Upper lobe of right lung (tissue), 1 donor: ENCODE results near the gene SP2. TPM values are rescaled to one million over a fixed set of nuclear protein-coding genes. Genes with fewer than 3 reads are reported as not detected.

Source experiments
- ATAC-seq: fragments of 200-7000 bp; cut with Tn5 transposase; one replicate; pipeline ENCODE4 v1.9.1; 2020; ENCODE audit warnings: mild to moderate bottlenecking, moderate library complexity
- DNase-seq: peaks from one replicate; pipeline ENCODE4 v3.0.0-alpha.2; 2020
- H3K27ac ChIP-seq: fragments of 200-600 bp; one replicate; pipeline ENCODE4 v1.8.0; 2022
- H3K27me3 ChIP-seq: fragments of 200-600 bp; one replicate; pipeline ENCODE4 v1.8.0; 2022; ENCODE audit warnings: mild to moderate bottlenecking
- H3K36me3 ChIP-seq: fragments of 200-600 bp; one replicate; pipeline ENCODE4 v1.8.0; 2022
- H3K4me1 ChIP-seq: fragments of 200-600 bp; one replicate; pipeline ENCODE4 v1.8.0; 2022
- H3K4me3 ChIP-seq: fragments of 200-600 bp; one replicate; pipeline ENCODE4 v1.8.0; 2022; ENCODE audit warnings: mild to moderate bottlenecking
- H3K9me3 ChIP-seq: fragments of 200-600 bp; one replicate; pipeline ENCODE4 v1.8.0; 2022
- CTCF ChIP-seq: fragments of 200-600 bp; IDR thresholded peaks from one replicate; pipeline ENCODE4 v1.8.0; 2022; ENCODE audit warnings: antibody characterized with exemption
- intact Hi-C: fragments of 100-400 bp; cut with DNase I; formaldehyde crosslinking; loops from one replicate; pipeline ENCODE4 v1.11.0; 2022
- total RNA-seq: library from RNA; stranded (reverse); fragmentation: NEBNext Ultra II Directional; extraction: Animal tissue kit (Norgen Biotek cat#: 25700); gene quantifications from one replicate; pipeline ENCODE4 v1.2.1, GENCODE V29; 2021
- donor health status: DM: no; HTN: yes; CAD: no; lungs with severe emphysema.

SP2 gene
- total RNA-seq, 1 donor from 2014 or later: 16.9 TPM

DNA sequence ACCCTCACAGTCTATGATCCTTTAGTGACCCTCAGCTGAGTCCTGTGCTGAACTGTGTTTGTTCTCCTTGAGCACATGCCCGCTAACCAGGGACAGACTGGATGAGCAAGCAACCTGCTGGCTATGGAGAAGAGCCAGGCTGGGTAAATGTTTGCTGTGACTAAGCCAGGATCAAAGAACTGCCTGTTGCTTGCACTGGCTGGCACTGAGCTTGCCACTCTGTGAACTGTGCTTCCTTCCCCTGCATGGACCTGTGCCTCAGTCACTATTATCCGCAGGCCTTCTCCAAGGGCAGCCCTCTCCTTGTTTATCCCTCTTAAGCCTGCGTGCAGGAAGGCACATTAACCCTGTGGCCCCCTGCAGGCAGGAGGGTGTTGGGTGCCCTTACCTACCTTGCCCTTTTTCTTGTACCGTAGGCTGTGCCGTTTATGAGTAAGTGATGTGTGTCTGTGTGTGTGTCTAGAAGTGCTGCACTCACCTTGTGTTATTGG lies 52.7 kb downstream of the SP2 start:
- H3K4me3 ChIP-seq: no peak overlapping the region
- no peak for TF ChIP-seq CTCF
- peaks cover 32% of the 10 kb centered on the region for H3K4me1 ChIP-seq
- DNase-seq (no peak), ATAC-seq (peak; percentile 7)
- no peaks in the 10 kb centered on the region for H3K27me3 ChIP-seq
- peak overlapping the region; percentile 81 for H3K27ac ChIP-seq
- no peaks in the 10 kb centered on the region for H3K9me3 ChIP-seq
- intact Hi-C loops: no loop called here
- no peaks in the 10 kb centered on the region for H3K36me3 ChIP-seq

- ATAC-seq (peak; percentile 83), DNase-seq (peak; percentile 96)
- Histone ChIP-seq H3K4me3 (peak overlapping the region; percentile 40), H3K27me3 (no peaks in the 10 kb centered on the region), H3K4me1 (peaks cover 32% of the 10 kb centered on the region), H3K36me3 (no peaks in the 10 kb centered on the region), H3K9me3 (no peaks in the 10 kb centered on the region), H3K27ac (peak overlapping the region; percentile 81)
- TF ChIP-seq CTCF: peak; percentile 87
- intact Hi-C loops: no loop called here
Measured at GRCh38 chr17:47949197-47949759, 53.2 kb downstream of the SP2 start.

GRCh38 chr17:47949946-47950345 lies 53.9 kb downstream of the SP2 start:
- no peaks in the 10 kb centered on the region for H3K9me3 ChIP-seq
- H3K27me3 ChIP-seq: no peaks in the 10 kb centered on the region
- no peak for TF ChIP-seq CTCF
- ATAC-seq (peak; percentile 1), DNase-seq (no peak)
- H3K27ac ChIP-seq: peak overlapping the region; percentile 81
- peak overlapping the region; percentile 40 for H3K4me3 ChIP-seq
- intact Hi-C loops: no loop called here
- H3K4me1 ChIP-seq: peaks cover 32% of the 10 kb centered on the region
- H3K36me3 ChIP-seq: no peaks in the 10 kb centered on the region

DNA sequence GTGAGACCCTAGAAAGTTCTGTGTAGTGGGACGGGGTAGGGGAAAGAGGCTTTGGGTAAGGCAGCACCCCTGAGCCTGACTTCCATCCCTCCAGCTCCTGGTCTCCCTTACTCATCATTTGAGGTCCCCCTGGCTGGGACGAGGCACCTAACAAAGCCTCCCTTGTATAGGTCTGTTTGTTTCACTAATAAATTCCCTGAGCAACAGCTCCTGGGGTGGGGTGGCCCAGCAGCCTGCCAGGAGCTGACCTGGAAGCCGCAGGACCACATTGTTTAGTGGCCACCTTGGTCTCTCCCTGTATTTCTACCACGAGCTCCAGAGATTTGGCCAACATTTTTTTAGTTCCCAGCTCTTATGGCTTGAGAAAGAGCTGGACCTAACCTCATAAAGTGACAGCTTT lies 54.4 kb downstream of the SP2 start:
- no peak for TF ChIP-seq CTCF
- H3K27me3 ChIP-seq: no peaks in the 10 kb centered on the region
- H3K4me3 ChIP-seq: peak overlapping the region; percentile 40
- DNase-seq: no peak
- peaks cover 32% of the 10 kb centered on the region for H3K4me1 ChIP-seq
- H3K27ac ChIP-seq: peak overlapping the region; percentile 81
- no peaks in the 10 kb centered on the region for H3K9me3 ChIP-seq
- no peak for ATAC-seq
- intact Hi-C loops: no loop called here
- no peaks in the 10 kb centered on the region for H3K36me3 ChIP-seq

DNA sequence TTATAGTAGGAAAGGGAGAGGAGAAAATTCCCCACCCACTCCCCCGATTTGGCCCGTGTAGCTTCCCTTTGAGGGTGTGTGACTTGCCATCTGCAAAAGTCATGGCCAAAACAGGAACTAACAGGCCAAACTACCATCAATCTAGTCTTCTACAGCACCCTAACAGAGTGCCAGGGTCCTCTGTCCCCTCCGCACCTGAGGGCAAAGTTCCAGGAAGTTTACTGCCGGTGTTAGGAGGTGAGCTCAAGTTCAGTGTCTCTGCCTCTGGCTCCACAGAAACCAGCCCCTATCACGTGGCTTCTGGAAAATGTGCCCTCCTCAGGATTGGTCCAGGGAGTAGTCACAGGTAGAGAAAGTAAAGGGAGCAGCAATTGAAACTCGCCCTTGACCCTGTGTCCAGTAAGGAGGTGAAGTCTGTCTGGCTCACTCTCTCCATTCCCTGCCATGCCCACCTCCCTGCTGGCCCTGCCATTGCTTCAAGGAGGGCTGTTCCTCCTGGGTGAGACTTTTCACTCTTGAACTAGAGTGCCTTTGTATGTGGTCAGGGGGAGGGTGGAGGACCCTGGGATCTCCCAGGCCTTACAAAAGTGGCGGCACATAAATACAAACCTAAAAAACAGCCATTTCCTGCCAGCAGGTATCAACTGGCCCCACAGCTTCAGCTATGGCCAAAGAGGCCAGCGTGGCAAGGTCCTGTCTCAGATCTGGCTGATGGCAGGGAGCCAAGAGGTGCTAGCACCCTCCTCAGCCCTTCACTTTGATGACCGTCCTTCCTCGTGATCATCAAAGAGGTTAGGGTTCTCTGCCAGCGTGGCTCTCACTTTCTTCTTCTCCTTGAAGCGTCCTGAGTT lies 56.4 kb downstream of the SP2 start:
- DNase-seq: no peak
- Histone ChIP-seq H3K36me3 (no peaks in the 10 kb centered on the region), H3K27me3 (no peaks in the 10 kb centered on the region), H3K4me3 (no peak overlapping the region), H3K27ac (peak overlapping the region; percentile 70), H3K4me1 (peaks cover 27% of the 10 kb centered on the region), H3K9me3 (no peaks in the 10 kb centered on the region)
- peak; percentile 23 for ATAC-seq
- intact Hi-C loops: no loop called here
- TF ChIP-seq CTCF: no peak
